ENCODE measurements around the gene TSPAN9. TPM values are rescaled to one million over a fixed set of nuclear protein-coding genes. Genes with fewer than 3 reads are reported as not detected.

Gene TSPAN9
- total RNA-seq, 1 donor from 2014 or later = 5.0 TPM

GRCh38 chr12:3038166-3038565 is 39.0 kb upstream of the TSPAN9 start:
- DNase-seq (ENCODE audit: low read depth) (no peak), FAIRE-seq (no peak)
- TF ChIP-seq CTCF (IDR thresholded peaks at IDR 0.05; ENCODE audit: insufficient read depth, low read length, severe bottlenecking) = no peak
- Histone ChIP-seq H3K36me3 (ENCODE audit: control insufficient read depth, insufficient read depth, low read length) (peaks cover 1% of the 10 kb centered on the region), H3K27me3 (ENCODE audit: control insufficient read depth, insufficient read depth, low read length) (no peaks in the 10 kb centered on the region), H3K4me3 (ENCODE audit: low read depth, low read length) (no peak overlapping the region)

GRCh38 chr12:3038926-3039510 is 38.2 kb upstream of the TSPAN9 start:
- TF ChIP-seq CTCF (IDR thresholded peaks at IDR 0.05; ENCODE audit: insufficient read depth, low read length, severe bottlenecking) = no peak
- Histone ChIP-seq H3K4me3 (ENCODE audit: low read depth, low read length) (no peak overlapping the region), H3K36me3 (ENCODE audit: control insufficient read depth, insufficient read depth, low read length) (peaks cover 1% of the 10 kb centered on the region), H3K27me3 (ENCODE audit: control insufficient read depth, insufficient read depth, low read length) (no peaks in the 10 kb centered on the region)
- FAIRE-seq (no peak), DNase-seq (ENCODE audit: low read depth) (no peak)

- peak; percentile 66 for FAIRE-seq
Observed at GRCh38 chr12:3040026-3040656, 37.0 kb upstream of the TSPAN9 start.

GRCh38 chr12:3040663-3041544 is 36.3 kb upstream of the TSPAN9 start:
- TF ChIP-seq CTCF (IDR thresholded peaks at IDR 0.05; ENCODE audit: insufficient read depth, low read length, severe bottlenecking) = no peak
- Histone ChIP-seq H3K4me3 (ENCODE audit: low read depth, low read length) (no peak overlapping the region), H3K36me3 (ENCODE audit: control insufficient read depth, insufficient read depth, low read length) (no peaks in the 10 kb centered on the region), H3K27me3 (ENCODE audit: control insufficient read depth, insufficient read depth, low read length) (no peaks in the 10 kb centered on the region)
- no peak for DNase-seq (ENCODE audit: low read depth)
- no peak for FAIRE-seq

More at GRCh38 chr12:3040026-3040656, 37.0 kb upstream of the TSPAN9 start:
- no peak for DNase-seq (ENCODE audit: low read depth)
- no peaks in the 10 kb centered on the region for H3K27me3 ChIP-seq (ENCODE audit: control insufficient read depth, insufficient read depth, low read length)
- no peak for TF ChIP-seq CTCF (IDR thresholded peaks at IDR 0.05; ENCODE audit: insufficient read depth, low read length, severe bottlenecking)
- H3K4me3 ChIP-seq (ENCODE audit: low read depth, low read length) = no peak overlapping the region
- H3K36me3 ChIP-seq (ENCODE audit: control insufficient read depth, insufficient read depth, low read length) = peaks cover 1% of the 10 kb centered on the region

- peak; percentile 62 for TF ChIP-seq CTCF (IDR thresholded peaks at IDR 0.05; ENCODE audit: insufficient read depth, low read length, severe bottlenecking)
- FAIRE-seq (peak; percentile 58), DNase-seq (ENCODE audit: low read depth) (peak; percentile 67)
- Histone ChIP-seq H3K4me3 (ENCODE audit: low read depth, low read length) (no peak overlapping the region), H3K36me3 (ENCODE audit: control insufficient read depth, insufficient read depth, low read length) (no peaks in the 10 kb centered on the region), H3K27me3 (ENCODE audit: control insufficient read depth, insufficient read depth, low read length) (no peaks in the 10 kb centered on the region)
Observed at GRCh38 chr12:3041558-3042164, 35.5 kb upstream of the TSPAN9 start.
